ENCODE results near the gene TCF20. TPM values are rescaled to one million over a fixed set of nuclear protein-coding genes. Genes with fewer than 3 reads are reported as not detected.

TCF20 gene
- total RNA-seq, 4 donors from 2014 or later = 14.4 to 51.7 (median 27.3) TPM

- H3K36me3 ChIP-seq = no peaks in the 10 kb centered on the region
- no peaks in the 10 kb centered on the region for H3K27me3 ChIP-seq
- no peak for DNase-seq
- no peaks in the 10 kb centered on the region for H3K4me1 ChIP-seq
- H3K9me3 ChIP-seq = no peaks in the 10 kb centered on the region
- H3K4me3 ChIP-seq = no peak overlapping the region
- intact Hi-C loops (cut with DNase I; ENCODE audit: low total_unique reads) = no loop called here
- H3K27ac ChIP-seq = no peak overlapping the region
- TF ChIP-seq POLR2A (IDR thresholded peaks at IDR 0.05) (no peak), CTCF (IDR thresholded peaks at IDR 0.05) (no peak)
These were observed 5.1 kb downstream of the TCF20 start for GRCh38 chr22:42265321-42265720.

- intact Hi-C loops (cut with DNase I; ENCODE audit: low total_unique reads) = no loop called here
These were observed 6.5 kb downstream of the TCF20 start for GRCh38 chr22:42263944-42264343.

GRCh38 chr22:42262964-42263363, 7.5 kb downstream of the TCF20 start:
- Histone ChIP-seq H3K9me3 (no peaks in the 10 kb centered on the region), H3K4me3 (no peak overlapping the region), H3K36me3 (no peaks in the 10 kb centered on the region), H3K27ac (no peak overlapping the region), H3K4me1 (no peaks in the 10 kb centered on the region), H3K27me3 (no peaks in the 10 kb centered on the region)
- TF ChIP-seq POLR2A (IDR thresholded peaks at IDR 0.05) = no peak
- TF ChIP-seq CTCF (IDR thresholded peaks at IDR 0.05) = no peak
- DNase-seq = no peak
- intact Hi-C loops (cut with DNase I; ENCODE audit: low total_unique reads) = no loop called here

More at GRCh38 chr22:42263944-42264343, 6.5 kb downstream of the TCF20 start:
- no peak for TF ChIP-seq POLR2A (IDR thresholded peaks at IDR 0.05)
- no peak for TF ChIP-seq CTCF (IDR thresholded peaks at IDR 0.05)
- Histone ChIP-seq H3K36me3 (no peaks in the 10 kb centered on the region), H3K9me3 (no peaks in the 10 kb centered on the region), H3K4me1 (no peaks in the 10 kb centered on the region), H3K27me3 (no peaks in the 10 kb centered on the region), H3K4me3 (no peak overlapping the region), H3K27ac (no peak overlapping the region)
- no peak for DNase-seq

GRCh38 chr22:42261296-42261695, 9.2 kb downstream of the TCF20 start:
- H3K27ac ChIP-seq = no peak overlapping the region

GRCh38 chr22:42258126-42258525, 12.3 kb downstream of the TCF20 start:
- Histone ChIP-seq H3K27ac (no peak overlapping the region), H3K9me3 (no peaks in the 10 kb centered on the region), H3K36me3 (no peaks in the 10 kb centered on the region), H3K27me3 (no peaks in the 10 kb centered on the region), H3K4me3 (no peak overlapping the region), H3K4me1 (no peaks in the 10 kb centered on the region)
- no peak for TF ChIP-seq POLR2A (IDR thresholded peaks at IDR 0.05)
- TF ChIP-seq CTCF (IDR thresholded peaks at IDR 0.05) = no peak
- DNase-seq = no peak
- intact Hi-C loops (cut with DNase I; ENCODE audit: low total_unique reads) = no loop called here

More at GRCh38 chr22:42261296-42261695, 9.2 kb downstream of the TCF20 start:
- Histone ChIP-seq H3K4me3 (no peak overlapping the region), H3K4me1 (no peaks in the 10 kb centered on the region), H3K27me3 (no peaks in the 10 kb centered on the region), H3K9me3 (no peaks in the 10 kb centered on the region), H3K36me3 (no peaks in the 10 kb centered on the region)
- TF ChIP-seq POLR2A (IDR thresholded peaks at IDR 0.05) (no peak), CTCF (IDR thresholded peaks at IDR 0.05) (no peak)
- DNase-seq = no peak
- intact Hi-C loops (cut with DNase I; ENCODE audit: low total_unique reads) = no loop called here

Data from uterus (tissue), 4 donors.